HCT116 (cell line): ENCODE data around the gene UVRAG.

Experiments used
- CBX3 ChIP-seq: IDR thresholded peaks from 2 replicates; pipeline ENCODE4 v1.6.1; 2012; ENCODE audit warnings: low read depth
- POLR2A ChIP-seq: IDR thresholded peaks from 2 replicates; pipeline ENCODE4 v1.7.0; 2011; ENCODE audit warnings: borderline replicate concordance; ENCODE audit not compliant: insufficient read depth, insufficient read length; ENCODE audit errors: extremely low read depth
- TCF7L2 ChIP-seq: IDR thresholded peaks from 2 replicates; pipeline ENCODE4 v1.7.0; 2011; ENCODE audit warnings: borderline replicate concordance, inconsistent platforms; ENCODE audit not compliant: insufficient read depth, insufficient read length; ENCODE audit errors: extremely low read depth
- TF ChIP-seq, protein P1 (sequence below), 3 experiments: fragments of 200-600 bp in 1 of 3; sonication (generic) in 1 of 3; IDR thresholded peaks in 2 of 3; conservative IDR thresholded peaks in 1 of 3; 2 replicates each; pipeline ENCODE4 v1.5.1; 2012 to 2017; ENCODE audit warnings: low read depth in 2 of 3, low read length in 2 of 3, antibody characterized with exemption in 1 of 3, borderline replicate concordance in 1 of 3, control low read depth in 1 of 3, mild to moderate bottlenecking in 1 of 3, mixed read lengths in 1 of 3, mixed run types in 1 of 3, moderate library complexity in 1 of 3; ENCODE audit not compliant: insufficient read depth in 1 of 3

DNA sequence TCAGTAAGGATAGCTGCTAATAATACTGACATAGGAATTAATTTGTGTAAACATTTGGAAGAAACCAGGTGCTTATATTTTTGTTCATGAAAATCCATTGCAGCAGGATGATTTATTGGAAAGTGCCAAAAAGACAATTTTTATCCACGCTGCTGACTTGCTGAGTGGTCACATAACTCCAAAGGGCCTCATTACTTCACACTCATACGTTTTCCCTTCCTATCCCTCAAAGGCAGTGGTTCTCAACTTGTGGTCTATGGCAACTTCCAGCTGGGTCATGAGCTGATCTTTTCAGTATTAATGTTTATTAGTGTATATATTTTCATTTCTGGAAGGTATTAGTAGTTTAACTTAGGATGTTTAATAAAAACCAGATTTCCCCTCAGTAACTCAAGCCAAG, 178.1 kb downstream of the UVRAG start:
- TF ChIP-seq TCF7L2 = no peak
- TF ChIP-seq, protein P1, sequence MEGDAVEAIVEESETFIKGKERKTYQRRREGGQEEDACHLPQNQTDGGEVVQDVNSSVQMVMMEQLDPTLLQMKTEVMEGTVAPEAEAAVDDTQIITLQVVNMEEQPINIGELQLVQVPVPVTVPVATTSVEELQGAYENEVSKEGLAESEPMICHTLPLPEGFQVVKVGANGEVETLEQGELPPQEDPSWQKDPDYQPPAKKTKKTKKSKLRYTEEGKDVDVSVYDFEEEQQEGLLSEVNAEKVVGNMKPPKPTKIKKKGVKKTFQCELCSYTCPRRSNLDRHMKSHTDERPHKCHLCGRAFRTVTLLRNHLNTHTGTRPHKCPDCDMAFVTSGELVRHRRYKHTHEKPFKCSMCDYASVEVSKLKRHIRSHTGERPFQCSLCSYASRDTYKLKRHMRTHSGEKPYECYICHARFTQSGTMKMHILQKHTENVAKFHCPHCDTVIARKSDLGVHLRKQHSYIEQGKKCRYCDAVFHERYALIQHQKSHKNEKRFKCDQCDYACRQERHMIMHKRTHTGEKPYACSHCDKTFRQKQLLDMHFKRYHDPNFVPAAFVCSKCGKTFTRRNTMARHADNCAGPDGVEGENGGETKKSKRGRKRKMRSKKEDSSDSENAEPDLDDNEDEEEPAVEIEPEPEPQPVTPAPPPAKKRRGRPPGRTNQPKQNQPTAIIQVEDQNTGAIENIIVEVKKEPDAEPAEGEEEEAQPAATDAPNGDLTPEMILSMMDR (IDR thresholded peaks at IDR 0.05 in 2 of 3, conservative IDR thresholded peaks at IDR 0.05 in 1 of 3; ENCODE audit: borderline replicate concordance in 1 of 3, insufficient read depth in 1 of 3, low read depth in 2 of 3, low read length in 2 of 3) = no peak
- TF ChIP-seq POLR2A = no peak
- TF ChIP-seq CBX3 = no peak
